Measurements from ENCODE around the gene ALKAL2.

Gene ALKAL2

GRCh38 chr2:254241-254640, 33.6 kb downstream of the ALKAL2 start:
- no peaks in the 10 kb centered on the region for H3K36me3 ChIP-seq (ENCODE audit: control insufficient read depth, insufficient read depth, low read length)
- no peaks in the 10 kb centered on the region for H3K27me3 ChIP-seq (replicated peaks; ENCODE audit: control insufficient read depth, insufficient read depth, low read length)
- DNase-seq (ENCODE audit: extremely low read depth, insufficient read length): no peak
- H3K4me3 ChIP-seq (replicated peaks; ENCODE audit: low read depth, low read length): no peak overlapping the region
- TF ChIP-seq CTCF (IDR thresholded peaks at IDR 0.05; ENCODE audit: insufficient read depth, low read length, poor library complexity, severe bottlenecking): no peak

- DNase-seq (ENCODE audit: extremely low read depth, insufficient read length): no peak
- no peak overlapping the region for H3K4me3 ChIP-seq (replicated peaks; ENCODE audit: low read depth, low read length)
- TF ChIP-seq CTCF (IDR thresholded peaks at IDR 0.05; ENCODE audit: insufficient read depth, low read length, poor library complexity, severe bottlenecking): no peak
- H3K27me3 ChIP-seq (replicated peaks; ENCODE audit: control insufficient read depth, insufficient read depth, low read length): no peaks in the 10 kb centered on the region
- H3K36me3 ChIP-seq (ENCODE audit: control insufficient read depth, insufficient read depth, low read length): no peaks in the 10 kb centered on the region
Measured at GRCh38 chr2:253202-253638, 34.7 kb downstream of the ALKAL2 start.

- H3K36me3 ChIP-seq (ENCODE audit: control insufficient read depth, insufficient read depth, low read length): no peaks in the 10 kb centered on the region
- no peak for TF ChIP-seq CTCF (IDR thresholded peaks at IDR 0.05; ENCODE audit: insufficient read depth, low read length, poor library complexity, severe bottlenecking)
- no peaks in the 10 kb centered on the region for H3K27me3 ChIP-seq (replicated peaks; ENCODE audit: control insufficient read depth, insufficient read depth, low read length)
- no peak for DNase-seq (ENCODE audit: extremely low read depth, insufficient read length)
- H3K4me3 ChIP-seq (replicated peaks; ENCODE audit: low read depth, low read length): no peak overlapping the region
Measured at GRCh38 chr2:252001-252602, 35.8 kb downstream of the ALKAL2 start.

- Histone ChIP-seq H3K36me3 (ENCODE audit: control insufficient read depth, insufficient read depth, low read length) (no peaks in the 10 kb centered on the region; the same call in 1 of the 2 replicates), H3K4me3 (replicated peaks; ENCODE audit: low read depth, low read length) (no peak overlapping the region), H3K27me3 (replicated peaks; ENCODE audit: control insufficient read depth, insufficient read depth, low read length) (no peaks in the 10 kb centered on the region)
- TF ChIP-seq CTCF (IDR thresholded peaks at IDR 0.05; ENCODE audit: insufficient read depth, low read length, poor library complexity, severe bottlenecking): no peak
- DNase-seq (ENCODE audit: extremely low read depth, insufficient read length): no peak
Measured at GRCh38 chr2:249538-250042, 38.3 kb downstream of the ALKAL2 start.

- no peak for DNase-seq (ENCODE audit: extremely low read depth, insufficient read length)
- Histone ChIP-seq H3K36me3 (ENCODE audit: control insufficient read depth, insufficient read depth, low read length) (no peaks in the 10 kb centered on the region; the same call in 1 of the 2 replicates), H3K4me3 (replicated peaks; ENCODE audit: low read depth, low read length) (no peak overlapping the region), H3K27me3 (replicated peaks; ENCODE audit: control insufficient read depth, insufficient read depth, low read length) (no peaks in the 10 kb centered on the region)
- no peak for TF ChIP-seq CTCF (IDR thresholded peaks at IDR 0.05; ENCODE audit: insufficient read depth, low read length, poor library complexity, severe bottlenecking)
Measured at GRCh38 chr2:248724-249123, 39.2 kb downstream of the ALKAL2 start.
